NK-92 (cell line): ENCODE results near the gene XKR8.

ENCODE experiments used
- DNase-seq: peaks from one replicate; lab custom pipeline; 2025; ENCODE audit not compliant: unreplicated experiment; lab: John Stamatoyannopoulos, UW

Gene XKR8, protein sequence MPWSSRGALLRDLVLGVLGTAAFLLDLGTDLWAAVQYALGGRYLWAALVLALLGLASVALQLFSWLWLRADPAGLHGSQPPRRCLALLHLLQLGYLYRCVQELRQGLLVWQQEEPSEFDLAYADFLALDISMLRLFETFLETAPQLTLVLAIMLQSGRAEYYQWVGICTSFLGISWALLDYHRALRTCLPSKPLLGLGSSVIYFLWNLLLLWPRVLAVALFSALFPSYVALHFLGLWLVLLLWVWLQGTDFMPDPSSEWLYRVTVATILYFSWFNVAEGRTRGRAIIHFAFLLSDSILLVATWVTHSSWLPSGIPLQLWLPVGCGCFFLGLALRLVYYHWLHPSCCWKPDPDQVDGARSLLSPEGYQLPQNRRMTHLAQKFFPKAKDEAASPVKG

DNA sequence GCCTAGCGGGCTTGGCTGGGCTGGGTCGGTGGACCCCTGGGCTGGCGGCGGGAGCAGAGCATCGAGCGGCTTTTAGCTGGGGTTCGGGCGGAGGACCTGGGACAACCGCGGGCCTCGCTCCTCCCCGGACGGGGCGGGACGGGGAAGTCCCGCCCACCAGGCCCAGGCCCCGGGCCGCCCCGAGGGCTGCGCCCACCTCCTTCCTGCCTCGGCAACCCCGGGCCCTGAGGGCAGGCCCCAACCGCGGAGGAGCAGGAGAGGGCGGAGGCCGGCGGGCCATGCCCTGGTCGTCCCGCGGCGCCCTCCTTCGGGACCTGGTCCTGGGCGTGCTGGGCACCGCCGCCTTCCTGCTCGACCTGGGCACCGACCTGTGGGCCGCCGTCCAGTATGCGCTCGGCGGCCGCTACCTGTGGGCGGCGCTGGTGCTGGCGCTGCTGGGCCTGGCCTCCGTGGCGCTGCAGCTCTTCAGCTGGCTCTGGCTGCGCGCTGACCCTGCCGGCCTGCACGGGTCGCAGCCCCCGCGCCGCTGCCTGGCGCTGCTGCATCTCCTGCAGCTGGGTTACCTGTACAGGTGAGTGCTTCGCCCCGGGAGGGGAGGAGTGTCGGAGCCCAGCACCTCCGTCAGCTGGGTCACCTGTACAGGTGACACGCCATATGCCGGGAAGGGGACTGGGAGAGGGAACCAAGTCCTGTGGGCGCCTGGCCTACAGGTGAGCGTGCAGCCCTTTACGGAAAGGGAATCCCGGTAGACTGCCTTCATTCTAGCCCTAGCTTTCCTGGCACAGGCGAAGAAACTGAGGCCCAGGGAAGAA, at the start of gene XKR8:
Gene XKR8, plus strand, starts transcription at position 182 of the 812 bp plus-strand sequence. Its CDS starts 97 bp downstream, at position 279.
- DNase-seq, result no peak

GRCh38 chr1:27912429-27912828, 47.3 kb upstream of the XKR8 start:
- DNase-seq, result no peak

DNA sequence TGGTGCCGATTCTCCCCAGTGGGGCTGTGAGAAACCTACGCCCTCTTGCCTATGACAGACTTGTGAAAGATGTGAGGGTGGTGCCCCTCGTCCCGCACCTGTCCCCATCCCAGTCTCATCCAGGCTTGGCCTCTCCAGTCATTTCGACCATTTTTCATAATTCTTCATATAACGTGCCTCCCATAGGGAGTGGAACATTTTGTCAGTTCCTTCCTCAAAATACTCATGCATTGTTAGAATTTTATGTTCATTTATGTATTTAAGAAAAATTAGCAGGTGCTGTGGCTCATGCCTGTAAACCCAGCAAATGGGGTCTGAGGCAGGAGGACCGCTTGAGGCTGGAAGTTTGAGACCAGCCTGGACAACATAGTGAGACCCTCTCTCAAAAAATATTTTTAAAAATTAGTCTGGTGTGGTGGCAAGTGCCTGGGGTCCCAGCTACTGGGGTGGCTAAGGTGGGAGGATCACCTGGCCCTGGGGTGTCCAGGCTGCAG, 44.6 kb upstream of the XKR8 start:
- DNase-seq, result no peak

GRCh38 chr1:27922272-27922671, 37.5 kb upstream of the XKR8 start:
- no peak for DNase-seq

DNA sequence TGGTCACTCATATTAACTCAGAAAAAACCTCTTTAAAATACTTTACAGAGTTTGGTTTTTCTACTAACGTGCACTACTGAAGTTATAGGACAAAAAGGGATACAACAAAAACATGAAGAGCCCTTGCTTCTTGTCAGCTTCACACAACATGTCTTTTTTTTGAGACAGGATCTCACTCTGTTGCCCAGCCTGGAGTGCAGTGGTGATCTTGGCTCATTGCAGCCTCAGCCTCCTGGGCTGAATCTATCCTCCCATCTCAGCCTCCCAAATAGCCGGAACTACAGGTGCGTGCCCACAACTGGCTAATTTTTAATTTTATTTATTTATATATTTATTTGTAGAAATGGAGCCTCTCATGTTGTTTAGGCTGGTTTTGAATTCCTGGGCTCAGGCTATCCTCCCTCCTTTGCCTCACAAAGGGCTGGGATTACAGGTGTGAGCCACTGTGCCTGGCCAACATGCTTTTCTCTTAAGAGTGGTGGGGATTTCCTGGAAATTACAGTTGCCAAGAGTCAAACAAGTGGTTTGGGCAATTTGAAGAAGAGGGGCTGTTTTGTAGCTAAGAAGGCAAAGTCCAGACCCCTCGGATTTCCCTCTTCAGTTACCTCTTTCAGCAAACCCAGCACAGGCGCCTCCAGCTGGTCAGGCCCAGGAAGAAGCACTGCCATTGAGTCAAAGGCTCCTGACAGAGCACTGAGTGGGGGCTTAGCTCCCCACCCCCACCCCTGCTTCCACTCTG, 31.4 kb upstream of the XKR8 start:
- no peak for DNase-seq

DNA sequence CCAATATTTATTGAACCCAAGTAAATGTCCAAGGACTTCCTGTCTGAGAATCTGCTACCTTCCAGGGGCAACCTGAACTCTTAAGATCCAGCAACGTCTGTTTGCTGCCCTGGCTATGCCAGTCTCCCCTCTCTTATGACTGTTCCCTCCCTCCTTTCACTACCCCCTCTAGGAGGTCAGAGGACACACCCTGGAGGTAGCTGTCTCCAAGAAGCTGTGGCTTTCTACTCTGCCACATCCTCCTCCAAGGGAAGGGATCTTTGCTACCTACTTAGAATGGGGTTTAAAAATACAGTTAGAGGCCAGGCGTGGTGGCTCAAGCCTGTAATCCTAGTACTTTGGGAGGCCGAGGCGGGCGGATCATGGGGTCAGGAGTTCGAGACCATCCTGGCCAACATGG, 28.6 kb upstream of the XKR8 start:
- no peak for DNase-seq

- DNase-seq, result no peak
These were observed 28.0 kb upstream of the XKR8 start for GRCh38 chr1:27931759-27932158.

GRCh38 chr1:27934818-27935549, 24.8 kb upstream of the XKR8 start, which contains the start of gene SMPDL3B:
SMPDL3B (plus strand) TSS chr1:27935000; CDS start chr1:27935184, 184 bp downstream.
- DNase-seq, result no peak

DNA sequence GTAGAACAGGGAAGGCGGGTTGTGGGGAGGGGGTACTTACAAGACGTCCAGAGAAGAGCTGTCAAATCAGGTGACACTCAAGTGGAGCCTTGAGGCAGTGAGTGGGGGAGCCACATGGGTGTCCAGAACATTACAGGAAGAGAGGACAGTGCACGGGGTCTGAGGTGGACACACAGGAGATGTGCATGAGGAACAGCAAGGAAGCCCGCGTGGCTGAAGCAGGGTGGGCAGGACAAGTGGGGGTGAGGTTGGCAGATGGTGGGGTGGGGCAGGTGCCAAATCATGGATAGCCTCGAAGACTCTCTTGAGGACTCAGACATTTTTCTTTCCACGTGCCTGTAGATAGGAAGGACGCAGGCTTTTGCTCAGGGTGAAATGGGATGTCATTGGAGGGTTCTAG, 24.1 kb upstream of the XKR8 start:
- DNase-seq, result no peak

- DNase-seq, result no peak
These were observed 23.4 kb upstream of the XKR8 start for GRCh38 chr1:27936370-27936769.

GRCh38 chr1:27937524-27937836, 22.3 kb upstream of the XKR8 start:
- no peak for DNase-seq

DNA sequence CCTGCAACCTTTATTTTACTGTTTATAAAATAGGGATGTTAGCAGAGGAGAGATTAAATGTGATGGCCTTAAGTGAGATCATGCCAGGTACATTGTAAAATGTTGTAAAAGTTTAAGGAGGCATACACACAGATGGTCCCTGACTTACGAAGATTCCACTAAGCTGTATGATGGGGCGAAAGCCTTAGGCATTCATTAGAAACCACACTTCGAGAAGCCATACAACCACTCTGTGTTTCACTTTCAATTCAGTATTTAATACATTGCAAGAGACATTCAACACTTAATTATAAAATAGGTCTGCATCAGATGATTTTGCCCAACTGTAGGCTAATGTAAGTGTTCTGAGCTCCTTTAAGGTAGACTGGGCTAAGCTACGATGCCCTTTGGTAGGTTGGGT, 21.3 kb upstream of the XKR8 start:
- no peak for DNase-seq

- DNase-seq, result no peak
These were observed 19.5 kb upstream of the XKR8 start for GRCh38 chr1:27940297-27940696.

GRCh38 chr1:27940870-27941560, 18.8 kb upstream of the XKR8 start:
- DNase-seq, result no peak

DNA sequence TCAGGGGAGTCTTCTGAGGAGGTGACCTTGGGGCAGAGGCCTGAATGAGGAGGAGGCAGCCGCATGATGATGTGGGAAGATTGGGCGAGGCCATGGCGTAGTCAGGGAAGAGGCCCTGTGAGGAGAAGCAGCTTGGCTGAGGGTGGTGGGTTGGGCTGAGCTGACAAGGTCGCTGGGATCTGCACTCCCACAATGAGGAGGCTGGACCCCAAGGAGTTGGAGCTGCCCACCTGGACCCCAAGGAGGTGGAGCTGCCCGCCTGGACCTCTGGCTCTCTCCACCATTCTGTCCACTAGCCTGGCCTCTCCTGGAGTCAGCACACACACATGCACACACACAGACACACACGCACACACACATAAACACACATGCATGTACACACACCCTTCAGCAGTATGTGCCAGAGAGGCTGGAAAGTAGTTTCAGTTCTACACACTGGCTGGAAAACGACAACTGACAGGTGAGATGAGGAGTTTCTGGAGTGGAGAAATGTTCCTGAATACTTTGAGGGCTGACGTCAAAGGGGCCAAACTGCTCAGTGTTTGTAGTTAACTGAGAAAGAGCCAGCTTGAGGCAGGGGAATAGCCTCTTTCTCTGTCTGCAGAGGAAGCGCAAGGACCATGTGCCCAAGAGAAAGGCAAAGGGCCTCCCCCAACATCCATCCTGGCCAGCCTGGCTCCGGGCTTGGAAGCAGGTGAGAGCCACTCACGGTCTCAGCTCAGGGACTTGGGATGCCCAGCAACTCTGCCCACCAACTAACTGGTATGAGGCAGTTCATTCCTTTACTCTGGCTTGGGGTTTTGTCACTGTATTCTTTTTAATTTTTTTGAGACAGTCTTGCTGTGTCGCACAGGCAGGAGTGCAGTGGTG, 17.9 kb upstream of the XKR8 start:
- DNase-seq, result no peak

DNA sequence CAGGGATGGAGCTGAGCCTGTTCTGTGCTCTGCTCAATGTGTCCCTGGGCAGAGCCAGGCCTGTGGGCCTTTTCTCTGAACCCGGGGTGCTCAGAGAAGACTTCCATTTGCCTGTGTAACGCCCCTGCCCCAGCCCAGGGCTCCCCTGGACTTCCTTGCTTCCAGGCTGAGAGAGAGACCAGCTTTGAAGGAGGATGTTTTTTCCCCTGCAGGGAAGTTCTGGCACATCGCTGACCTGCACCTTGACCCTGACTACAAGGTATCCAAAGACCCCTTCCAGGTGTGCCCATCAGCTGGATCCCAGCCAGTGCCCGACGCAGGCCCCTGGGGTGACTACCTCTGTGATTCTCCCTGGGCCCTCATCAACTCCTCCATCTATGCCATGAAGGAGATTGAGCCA, 14.8 kb upstream of the XKR8 start:
- no peak for DNase-seq

DNA sequence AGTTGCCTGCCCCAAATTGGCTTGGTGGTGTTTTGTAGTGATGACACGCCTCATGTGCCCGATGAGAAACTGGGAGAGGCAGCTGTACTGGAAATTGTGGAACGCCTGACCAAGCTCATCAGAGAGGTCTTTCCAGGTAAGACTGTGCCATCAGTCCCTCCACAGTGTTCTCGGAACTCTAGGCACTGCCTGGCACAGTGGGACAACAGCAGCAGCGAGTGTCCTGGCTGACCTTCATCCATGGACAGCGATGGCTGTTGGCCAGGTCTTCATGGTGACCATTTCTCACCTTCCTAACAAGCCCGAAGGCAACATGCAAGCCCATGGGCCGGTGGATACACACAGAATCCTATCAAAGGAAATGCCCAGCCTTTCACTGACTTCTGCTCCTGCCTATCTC, 10.7 kb upstream of the XKR8 start:
- DNase-seq, result no peak

DNA sequence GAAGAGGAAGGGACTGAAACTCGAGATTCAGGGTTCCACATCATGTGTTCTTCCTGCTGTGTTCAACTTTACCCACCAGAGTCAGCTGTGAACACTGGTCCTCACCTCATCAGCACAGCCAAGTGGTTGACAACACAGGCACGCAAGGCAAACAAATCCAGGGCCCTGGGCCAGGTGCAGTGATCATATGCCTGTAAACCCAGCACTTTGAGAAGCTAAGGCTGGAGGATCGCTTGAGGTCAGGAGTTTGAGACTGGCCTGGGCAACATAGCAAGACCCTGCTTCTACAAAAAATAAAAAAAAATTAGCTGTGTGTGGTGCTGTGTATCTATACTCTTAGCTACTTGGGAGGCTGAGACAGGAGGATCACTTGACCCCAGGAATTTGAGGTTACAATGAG, 8.4 kb upstream of the XKR8 start:
- no peak for DNase-seq

DNA sequence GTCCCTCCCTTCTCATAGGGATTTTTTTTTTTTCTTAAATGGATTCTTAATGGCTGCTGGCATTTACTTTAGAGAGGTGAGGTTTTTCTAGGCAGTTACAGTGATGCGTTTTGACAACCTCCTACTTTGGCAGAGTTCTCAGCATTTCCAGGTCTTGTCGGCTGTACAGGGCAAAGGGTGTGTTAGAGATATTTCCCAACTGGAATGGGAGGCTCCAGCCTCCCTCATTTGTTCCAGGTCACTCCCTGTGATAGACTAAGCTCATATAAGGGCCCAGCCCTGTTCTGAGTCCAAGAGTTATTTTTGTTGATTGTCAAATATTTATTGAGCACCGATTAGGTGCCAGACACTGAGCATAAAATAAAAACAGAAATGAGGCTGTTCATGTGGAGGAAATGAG, 7.6 kb upstream of the XKR8 start:
- no peak for DNase-seq
